KMS-11 (cell line): ENCODE measurements around the gene CUEDC1.
"Not testable (repeated sequence)": the region's sequence is repeated elsewhere in the genome, so short reads cannot be mapped to it uniquely, and the experiment has no call there.

Source experiments
- H2AFZ ChIP-seq: fragments of 200-600 bp; sonication (generic); 2 replicates; pipeline ENCODE4 v1.6.1; 2016; ENCODE audit warnings: antibody characterized with exemption, mixed run types, low read depth
- H3K27ac ChIP-seq: fragments of 200-600 bp; sonication (generic); 2 replicates; pipeline ENCODE4 v1.6.1; 2016; ENCODE audit warnings: mild to moderate bottlenecking, mixed run types
- H3K27me3 ChIP-seq: fragments of 200-600 bp; sonication (generic); 2 replicates; pipeline ENCODE4 v1.6.1; 2017; ENCODE audit warnings: mild to moderate bottlenecking, low read depth, mixed run types, moderate library complexity; ENCODE audit not compliant: insufficient read depth
- H3K36me3 ChIP-seq: fragments of 200-600 bp; sonication (generic); 2 replicates; pipeline ENCODE4 v1.6.1; 2017; ENCODE audit warnings: mild to moderate bottlenecking, mixed run types; ENCODE audit not compliant: insufficient read depth
- H3K4me1 ChIP-seq: fragments of 200-600 bp; sonication (generic); 2 replicates; pipeline ENCODE4 v1.6.1; 2016; ENCODE audit warnings: mild to moderate bottlenecking, low read depth, mixed run types; ENCODE audit not compliant: poor library complexity, severe bottlenecking
- H3K4me2 ChIP-seq: fragments of 200-600 bp; sonication (generic); 2 replicates; pipeline ENCODE4 v1.7.0; 2016; ENCODE audit warnings: mild to moderate bottlenecking, mixed run types
- H3K4me3 ChIP-seq: fragments of 200-600 bp; sonication (generic); IDR thresholded peaks from 2 replicates; pipeline ENCODE4 v1.6.1; 2017; ENCODE audit warnings: low read depth, low read length, mixed read lengths; ENCODE audit not compliant: insufficient read depth
- H3K79me2 ChIP-seq: fragments of 200-600 bp; sonication (generic); 2 replicates; pipeline ENCODE4 v1.6.1; 2016; ENCODE audit warnings: low read depth, mixed run types; ENCODE audit not compliant: insufficient read depth
- H3K9ac ChIP-seq: fragments of 200-600 bp; sonication (generic); 2 replicates; pipeline ENCODE4 v1.6.1; 2016; ENCODE audit warnings: mild to moderate bottlenecking, mixed run types
- H4K20me1 ChIP-seq: fragments of 200-600 bp; sonication (generic); 2 replicates; pipeline ENCODE4 v1.6.1; 2016; ENCODE audit warnings: mild to moderate bottlenecking, mixed run types; ENCODE audit not compliant: insufficient read depth
- TF ChIP-seq, protein P1 (sequence below): fragments of 200-600 bp; sonication (generic); conservative IDR thresholded peaks from 2 replicates; pipeline ENCODE4 v1.6.1; 2017; ENCODE audit warnings: low read depth, mild to moderate bottlenecking, antibody characterized with exemption, low read length, moderate library complexity, mixed read lengths

Gene CUEDC1

DNA sequence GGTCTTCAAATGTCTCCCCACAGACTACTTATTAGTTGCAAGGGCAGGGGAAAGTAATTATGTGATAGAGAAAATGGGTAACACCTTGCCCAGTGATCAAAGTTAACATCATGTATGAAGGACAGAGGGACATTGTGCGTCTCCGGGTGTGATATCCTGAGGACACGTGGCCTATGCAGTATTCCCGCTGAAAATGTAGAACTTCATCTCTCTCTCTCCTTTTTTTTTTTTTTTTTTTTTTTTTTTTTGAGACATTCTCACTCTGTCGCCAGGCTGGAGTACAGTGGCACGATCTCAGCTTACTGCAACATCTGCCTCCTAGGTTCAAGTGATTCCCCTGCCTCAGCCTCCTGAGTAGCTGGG, 7.9 kb upstream of the CUEDC1 start:
- Histone ChIP-seq H4K20me1 (no peaks in the 10 kb centered on the region), H3K9ac (no peak overlapping the region), H3K79me2 (no peaks in the 10 kb centered on the region), H3K4me2 (no peak overlapping the region), H3K36me3 (no peaks in the 10 kb centered on the region), H3K4me3 (no peak overlapping the region), H2AFZ (no peak overlapping the region), H3K4me1 (no peaks in the 10 kb centered on the region), H3K27ac (no peak overlapping the region), H3K27me3 (peaks cover 7% of the 10 kb centered on the region; the same call in 1 of the 2 replicates)
- TF ChIP-seq, protein P1, sequence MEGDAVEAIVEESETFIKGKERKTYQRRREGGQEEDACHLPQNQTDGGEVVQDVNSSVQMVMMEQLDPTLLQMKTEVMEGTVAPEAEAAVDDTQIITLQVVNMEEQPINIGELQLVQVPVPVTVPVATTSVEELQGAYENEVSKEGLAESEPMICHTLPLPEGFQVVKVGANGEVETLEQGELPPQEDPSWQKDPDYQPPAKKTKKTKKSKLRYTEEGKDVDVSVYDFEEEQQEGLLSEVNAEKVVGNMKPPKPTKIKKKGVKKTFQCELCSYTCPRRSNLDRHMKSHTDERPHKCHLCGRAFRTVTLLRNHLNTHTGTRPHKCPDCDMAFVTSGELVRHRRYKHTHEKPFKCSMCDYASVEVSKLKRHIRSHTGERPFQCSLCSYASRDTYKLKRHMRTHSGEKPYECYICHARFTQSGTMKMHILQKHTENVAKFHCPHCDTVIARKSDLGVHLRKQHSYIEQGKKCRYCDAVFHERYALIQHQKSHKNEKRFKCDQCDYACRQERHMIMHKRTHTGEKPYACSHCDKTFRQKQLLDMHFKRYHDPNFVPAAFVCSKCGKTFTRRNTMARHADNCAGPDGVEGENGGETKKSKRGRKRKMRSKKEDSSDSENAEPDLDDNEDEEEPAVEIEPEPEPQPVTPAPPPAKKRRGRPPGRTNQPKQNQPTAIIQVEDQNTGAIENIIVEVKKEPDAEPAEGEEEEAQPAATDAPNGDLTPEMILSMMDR: no peak

DNA sequence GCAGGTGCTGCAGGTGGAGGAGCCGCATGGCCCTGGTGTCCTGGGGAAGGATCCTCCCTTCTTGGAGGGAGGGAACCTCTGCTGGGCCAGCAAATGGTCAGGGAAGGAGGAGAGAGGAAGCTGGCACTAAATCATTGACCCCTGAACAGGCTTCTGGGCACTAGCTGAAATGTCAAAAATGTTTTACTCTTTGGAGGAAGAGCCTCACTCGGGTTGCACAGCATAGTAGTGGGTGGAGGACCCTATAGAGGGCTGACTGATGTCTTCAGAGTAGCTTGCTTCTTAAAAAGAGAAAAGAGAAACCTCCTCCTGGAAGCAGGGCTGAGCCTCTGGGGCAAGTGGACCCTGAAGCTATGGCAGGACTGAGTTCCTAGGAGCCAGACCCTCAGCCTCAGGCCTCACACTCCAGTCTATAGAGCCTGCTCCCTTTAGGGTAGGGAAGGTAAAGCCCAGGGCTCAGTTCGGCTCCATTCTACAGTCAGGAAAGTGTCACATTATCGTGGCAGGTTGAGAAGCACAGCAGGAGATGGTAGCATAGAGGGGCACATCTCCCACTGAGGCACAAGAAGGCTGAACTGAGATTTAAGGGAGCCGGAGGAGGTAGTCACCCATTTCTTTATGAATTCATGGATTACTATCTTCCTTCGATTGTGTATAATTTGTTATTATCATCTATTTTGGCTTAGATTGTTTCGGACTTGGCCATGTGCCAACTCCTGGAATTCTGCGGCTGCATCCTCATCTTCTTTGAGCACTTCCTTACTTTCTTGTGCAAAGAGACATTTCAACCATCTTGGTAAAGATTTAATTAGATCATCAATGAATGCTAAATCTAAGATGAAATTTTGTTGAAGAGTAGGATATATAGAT, 7.3 kb upstream of the CUEDC1 start:
- no peak overlapping the region for H3K9ac ChIP-seq
- TF ChIP-seq, protein P1: no peak
- peaks cover 2% of the 10 kb centered on the region for H3K4me1 ChIP-seq
- no peak overlapping the region for H3K27ac ChIP-seq
- H3K4me3 ChIP-seq: no peak overlapping the region
- peaks cover 14% of the 10 kb centered on the region; the same call in 1 of the 2 replicates for H3K27me3 ChIP-seq
- H3K79me2 ChIP-seq: no peaks in the 10 kb centered on the region
- no peaks in the 10 kb centered on the region for H3K36me3 ChIP-seq
- H2AFZ ChIP-seq: no peak overlapping the region
- H3K4me2 ChIP-seq: no peak overlapping the region
- H4K20me1 ChIP-seq: no peaks in the 10 kb centered on the region

DNA sequence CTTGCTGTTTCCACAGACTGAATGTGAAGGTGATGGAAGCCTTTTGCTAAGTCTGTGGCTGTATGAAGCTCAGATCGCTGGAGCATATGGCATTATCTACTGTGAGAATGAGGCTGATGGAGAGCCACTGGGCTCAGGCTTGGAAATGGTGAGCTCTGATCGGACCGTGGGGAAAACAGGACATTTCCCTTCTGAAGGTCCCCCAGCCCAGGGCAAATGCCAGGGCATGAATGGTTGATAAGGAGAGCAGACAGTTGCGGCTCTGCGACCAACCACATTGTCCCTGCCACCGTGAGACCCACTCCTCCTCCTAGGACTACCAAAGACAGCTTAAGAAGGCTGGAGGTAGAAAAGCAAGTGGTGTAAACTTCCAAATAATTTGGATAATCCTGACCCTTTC, 4.7 kb upstream of the CUEDC1 start:
- Histone ChIP-seq H4K20me1 (no peaks in the 10 kb centered on the region), H3K27me3 (peaks cover 26% of the 10 kb centered on the region), H3K9ac (no peak overlapping the region), H3K36me3 (no peaks in the 10 kb centered on the region), H3K4me3 (no peak overlapping the region), H3K4me2 (no peak overlapping the region), H3K79me2 (no peaks in the 10 kb centered on the region), H3K4me1 (peaks cover 23% of the 10 kb centered on the region), H3K27ac (no peak overlapping the region), H2AFZ (no peak overlapping the region)
- TF ChIP-seq, protein P1: no peak

DNA sequence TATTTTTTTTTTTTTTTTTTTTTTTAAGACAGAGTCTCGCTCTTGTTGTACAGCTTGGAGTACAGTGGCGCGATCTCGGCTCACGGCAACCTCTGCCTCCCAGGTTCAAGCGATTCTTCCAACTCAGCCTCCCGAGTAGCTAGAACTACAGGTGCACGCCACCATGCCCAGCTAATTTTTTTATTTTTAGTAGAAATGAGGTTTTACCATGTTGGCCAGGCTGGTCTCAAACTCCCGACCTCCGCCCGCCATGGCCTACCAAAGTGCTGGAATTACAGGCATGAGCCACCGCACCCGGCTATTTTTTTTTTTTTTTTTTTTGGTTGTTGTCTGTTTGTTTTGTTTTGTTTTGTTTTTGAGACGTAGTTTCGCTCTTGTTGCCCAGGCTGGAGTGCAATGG, 3.2 kb upstream of the CUEDC1 start:
- not testable (repeated sequence) for H3K79me2 ChIP-seq, H4K20me1 ChIP-seq, H3K4me2 ChIP-seq, H3K9ac ChIP-seq, H3K36me3 ChIP-seq, H3K4me3 ChIP-seq, H2AFZ ChIP-seq, H3K27ac ChIP-seq
- H3K27me3 ChIP-seq: peaks cover 40% of the 10 kb centered on the region
- peaks cover 23% of the 10 kb centered on the region for H3K4me1 ChIP-seq

DNA sequence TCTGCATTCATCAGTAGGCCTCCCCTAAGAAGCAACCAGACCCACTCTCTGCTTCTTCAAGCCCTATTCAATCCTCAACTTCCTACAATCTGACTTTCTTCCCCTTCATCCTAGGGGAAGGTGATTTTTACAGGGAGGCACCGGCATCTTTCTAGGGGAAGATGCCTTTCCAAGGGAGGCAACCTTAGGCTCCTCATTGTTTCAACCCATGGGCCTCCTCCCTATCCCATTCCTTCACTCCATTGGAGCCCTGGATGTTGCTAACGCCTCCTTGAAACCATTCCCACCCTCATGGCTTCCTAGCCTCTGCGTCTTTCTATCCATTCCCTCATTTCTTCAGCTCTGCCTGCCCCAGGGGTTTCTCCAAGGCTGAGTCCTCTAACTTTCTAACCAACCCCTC, 2.7 kb upstream of the CUEDC1 start:
- Histone ChIP-seq H3K4me3 (no peak overlapping the region), H3K27ac (no peak overlapping the region), H3K36me3 (no peaks in the 10 kb centered on the region), H3K79me2 (no peaks in the 10 kb centered on the region), H3K9ac (no peak overlapping the region), H3K27me3 (peaks cover 45% of the 10 kb centered on the region), H2AFZ (no peak overlapping the region), H4K20me1 (no peaks in the 10 kb centered on the region), H3K4me1 (peaks cover 23% of the 10 kb centered on the region), H3K4me2 (no peak overlapping the region)
- TF ChIP-seq, protein P1: no peak
